HG02642 (cell line): ENCODE data around the gene DMRTC2.

Experiments
- ATAC-seq: cut with Tn5 transposase; IDR thresholded peaks from one replicate; pipeline ENCODE4 v1.9.1; 2021; ENCODE audit warnings: mild to moderate bottlenecking; ENCODE audit not compliant: unreplicated experiment, poor library complexity

The DMRTC2 gene

GRCh38 chr19:41845001-41845050, at the start of gene DMRTC2:
DMRTC2 (plus strand) TSS chr19:41845042; CDS start chr19:41847429, 2,387 bp downstream.
- no peak for ATAC-seq

- ATAC-seq: no peak
Observed at GRCh38 chr19:41796362-41796761, 48.5 kb upstream of the DMRTC2 start, which contains the start of gene CEACAM3. CEACAM3 (plus strand) TSS chr19:41796587; CDS start chr19:41796678, 91 bp downstream.

GRCh38 chr19:41796901-41797300, 47.9 kb upstream of the DMRTC2 start:
- no peak for ATAC-seq

- ATAC-seq: no peak
Observed at GRCh38 chr19:41799444-41800000, 45.3 kb upstream of the DMRTC2 start.

GRCh38 chr19:41801031-41801430, 43.8 kb upstream of the DMRTC2 start:
- no peak for ATAC-seq

GRCh38 chr19:41801792-41802211, 43.0 kb upstream of the DMRTC2 start:
- no peak for ATAC-seq

- ATAC-seq: no peak
Observed at GRCh38 chr19:41802770-41803169, 42.1 kb upstream of the DMRTC2 start.

- no peak for ATAC-seq
Observed at GRCh38 chr19:41804336-41804735, 40.5 kb upstream of the DMRTC2 start.

- ATAC-seq: no peak
Observed at GRCh38 chr19:41807176-41807575, 37.7 kb upstream of the DMRTC2 start.

GRCh38 chr19:41808663-41809566, 35.9 kb upstream of the DMRTC2 start:
- no peak for ATAC-seq

GRCh38 chr19:41810301-41810700, 34.5 kb upstream of the DMRTC2 start:
- no peak for ATAC-seq

GRCh38 chr19:41811036-41811435, 33.8 kb upstream of the DMRTC2 start:
- no peak for ATAC-seq

GRCh38 chr19:41811981-41812380, 32.9 kb upstream of the DMRTC2 start:
- no peak for ATAC-seq

GRCh38 chr19:41813911-41814310, 30.9 kb upstream of the DMRTC2 start:
- no peak for ATAC-seq

- no peak for ATAC-seq
Observed at GRCh38 chr19:41815301-41815700, 29.5 kb upstream of the DMRTC2 start.

- no peak for ATAC-seq
Observed at GRCh38 chr19:41816761-41817160, 28.1 kb upstream of the DMRTC2 start.

- no peak for ATAC-seq
Observed at GRCh38 chr19:41821003-41821735, 23.7 kb upstream of the DMRTC2 start.

GRCh38 chr19:41837981-41838708, 6.7 kb upstream of the DMRTC2 start:
- ATAC-seq: no peak

GRCh38 chr19:41839211-41839610, 5.6 kb upstream of the DMRTC2 start:
- no peak for ATAC-seq

- no peak for ATAC-seq
Observed at GRCh38 chr19:41843371-41843770, 1.5 kb upstream of the DMRTC2 start.

- no peak for ATAC-seq
Observed at GRCh38 chr19:41844601-41845000, 241 bp upstream of the DMRTC2 start, which contains the start of gene LYPD4. LYPD4 (minus strand) TSS chr19:41844683; CDS start chr19:41839285, 5,398 bp downstream.
